HG02642 (cell line): Measurements from ENCODE around the gene VSTM2B.

Experiments used
- ATAC-seq: cut with Tn5 transposase; IDR thresholded peaks from one replicate; pipeline ENCODE4 v1.9.1; 2021; ENCODE audit warnings: mild to moderate bottlenecking; ENCODE audit not compliant: unreplicated experiment, poor library complexity

VSTM2B gene

DNA sequence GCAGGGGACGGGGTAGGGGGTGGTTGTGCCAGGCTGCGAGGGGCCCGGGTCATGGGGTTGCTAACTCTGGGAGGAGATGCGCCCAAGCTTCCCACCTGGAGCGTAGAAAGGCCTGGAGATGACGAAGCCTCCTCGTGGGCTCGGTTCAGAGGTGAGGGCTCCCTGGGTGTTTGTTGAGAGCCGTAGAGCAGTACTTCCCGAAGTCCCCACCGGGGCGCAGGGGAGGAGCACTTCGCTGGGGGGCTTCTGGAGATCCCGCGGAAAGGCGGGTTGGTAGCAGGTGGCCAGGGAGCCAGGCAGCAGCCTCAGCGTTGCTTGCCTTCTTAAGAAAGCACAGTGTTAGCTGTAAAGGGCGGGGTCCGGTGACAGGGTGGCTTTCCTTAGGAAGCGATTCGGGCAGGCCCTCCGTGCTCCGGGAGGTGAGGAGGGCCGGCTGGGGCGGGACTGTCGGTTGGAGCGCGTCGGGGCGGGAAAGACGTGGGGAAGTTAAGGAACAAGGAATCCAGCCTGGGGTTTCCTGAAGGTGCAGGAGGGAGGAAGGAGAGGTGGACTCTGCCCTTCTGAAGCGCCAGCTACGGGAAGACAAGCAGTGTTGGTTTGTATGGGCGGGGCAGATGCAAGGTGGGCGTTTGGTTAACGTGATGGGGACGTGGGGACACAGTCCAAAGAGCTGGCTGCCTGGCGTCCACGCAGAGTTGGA lies 3.3 kb downstream of the VSTM2B start:
- no peak for ATAC-seq

DNA sequence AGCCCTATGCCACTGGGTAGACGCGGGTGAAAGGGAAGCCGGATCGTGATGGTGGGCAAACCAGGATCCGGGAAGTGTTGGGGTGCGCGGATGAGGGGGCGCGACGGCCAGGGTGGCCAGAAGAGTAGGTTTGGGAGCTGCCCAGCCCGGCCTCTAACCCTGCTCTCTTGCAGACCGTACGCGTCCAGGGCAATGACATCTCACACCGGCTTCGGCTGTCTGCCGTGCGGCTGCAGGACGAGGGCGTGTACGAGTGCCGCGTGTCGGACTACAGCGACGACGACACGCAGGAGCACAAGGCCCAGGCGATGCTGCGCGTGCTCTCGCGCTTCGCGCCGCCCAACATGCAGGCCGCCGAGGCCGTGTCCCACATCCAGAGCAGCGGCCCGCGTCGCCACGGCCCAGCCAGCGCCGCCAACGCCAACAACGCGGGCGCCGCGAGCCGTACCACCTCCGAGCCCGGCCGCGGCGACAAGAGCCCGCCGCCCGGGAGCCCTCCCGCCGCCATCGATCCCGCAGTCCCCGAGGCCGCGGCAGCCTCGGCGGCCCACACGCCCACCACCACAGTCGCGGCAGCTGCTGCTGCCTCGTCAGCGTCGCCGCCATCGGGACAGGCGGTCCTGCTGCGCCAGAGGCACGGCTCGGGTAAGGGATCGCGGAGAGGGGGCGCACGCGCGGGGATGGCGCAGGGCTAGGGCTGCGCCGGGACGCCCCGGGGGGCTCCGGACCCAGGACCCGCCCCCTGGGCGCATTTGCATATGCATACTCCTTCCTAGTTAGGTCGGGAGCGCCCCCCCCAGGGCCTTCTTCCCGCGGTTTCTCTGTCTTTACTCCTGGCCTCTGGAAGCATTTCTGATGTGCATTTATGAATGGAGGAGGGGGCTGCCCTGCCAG lies 4.1 kb downstream of the VSTM2B start:
- no peak for ATAC-seq

GRCh38 chr19:29530540-29531457 lies 5.0 kb downstream of the VSTM2B start:
- ATAC-seq, result no peak

DNA sequence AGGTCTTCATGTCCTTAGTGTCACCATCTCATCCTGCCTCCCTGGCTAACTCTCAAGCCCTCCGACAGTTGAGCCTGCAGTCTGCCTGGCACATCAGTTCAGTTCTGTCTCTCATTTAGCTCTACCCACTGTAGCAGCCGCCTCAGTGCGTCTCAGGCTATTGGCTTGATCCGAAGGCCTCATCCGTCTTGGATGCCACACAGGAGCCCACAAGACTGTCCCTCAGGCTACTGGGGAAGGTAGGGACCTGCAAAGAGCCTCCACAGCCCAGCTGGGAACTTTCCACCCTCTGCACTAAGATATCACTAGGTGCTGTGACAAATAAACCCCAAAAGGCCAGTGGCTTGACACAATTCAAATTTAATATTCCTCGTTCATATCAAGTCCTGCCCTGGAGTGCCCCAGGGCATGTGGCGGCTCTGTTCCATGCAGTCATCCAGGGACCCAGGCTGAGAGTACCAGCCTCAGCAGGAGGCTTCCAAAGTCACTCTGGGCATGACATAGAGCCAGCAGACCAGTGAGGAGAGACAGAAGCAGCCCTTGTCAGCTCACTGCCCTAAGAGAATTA lies 5.7 kb downstream of the VSTM2B start:
- no peak for ATAC-seq

DNA sequence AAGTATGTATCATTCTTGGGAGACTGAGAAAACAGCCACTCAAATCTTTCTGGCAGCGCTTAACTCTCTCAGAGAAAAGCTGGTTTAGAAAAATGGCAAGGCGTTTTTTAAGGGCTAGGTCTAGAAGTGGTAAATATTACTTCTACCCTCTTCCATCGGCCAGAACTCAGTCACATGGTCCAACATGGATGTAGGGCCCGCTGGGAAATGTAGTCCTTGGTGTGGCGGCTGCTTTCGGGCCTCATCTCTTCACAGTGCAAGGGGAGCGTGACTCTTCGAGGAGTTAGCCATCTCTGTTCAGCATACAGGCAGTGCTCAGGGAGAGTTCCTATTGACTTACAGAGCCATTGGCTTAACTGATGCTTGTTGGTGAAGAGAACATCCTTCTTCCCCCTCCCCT lies 6.3 kb downstream of the VSTM2B start:
- ATAC-seq, result no peak

DNA sequence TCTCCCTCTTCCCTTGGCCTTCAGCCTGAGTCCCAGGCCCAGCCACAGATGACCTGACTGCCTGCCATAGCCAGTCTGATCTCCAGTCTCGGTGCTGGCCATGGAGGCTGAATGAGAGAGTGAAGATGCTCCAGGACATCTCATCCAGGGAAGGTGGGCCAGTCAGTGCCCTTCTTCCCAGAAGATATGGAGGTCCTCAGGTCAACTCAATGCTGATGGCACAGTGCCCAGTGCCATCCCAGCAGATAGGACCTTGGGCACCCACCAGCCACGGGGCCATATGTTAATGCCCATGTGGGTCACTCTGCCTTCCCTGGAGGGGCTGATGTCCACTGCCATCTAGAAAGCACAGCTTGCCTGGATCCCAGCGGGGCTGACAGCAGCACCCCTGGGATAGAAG lies 7.2 kb downstream of the VSTM2B start:
- ATAC-seq, result no peak

DNA sequence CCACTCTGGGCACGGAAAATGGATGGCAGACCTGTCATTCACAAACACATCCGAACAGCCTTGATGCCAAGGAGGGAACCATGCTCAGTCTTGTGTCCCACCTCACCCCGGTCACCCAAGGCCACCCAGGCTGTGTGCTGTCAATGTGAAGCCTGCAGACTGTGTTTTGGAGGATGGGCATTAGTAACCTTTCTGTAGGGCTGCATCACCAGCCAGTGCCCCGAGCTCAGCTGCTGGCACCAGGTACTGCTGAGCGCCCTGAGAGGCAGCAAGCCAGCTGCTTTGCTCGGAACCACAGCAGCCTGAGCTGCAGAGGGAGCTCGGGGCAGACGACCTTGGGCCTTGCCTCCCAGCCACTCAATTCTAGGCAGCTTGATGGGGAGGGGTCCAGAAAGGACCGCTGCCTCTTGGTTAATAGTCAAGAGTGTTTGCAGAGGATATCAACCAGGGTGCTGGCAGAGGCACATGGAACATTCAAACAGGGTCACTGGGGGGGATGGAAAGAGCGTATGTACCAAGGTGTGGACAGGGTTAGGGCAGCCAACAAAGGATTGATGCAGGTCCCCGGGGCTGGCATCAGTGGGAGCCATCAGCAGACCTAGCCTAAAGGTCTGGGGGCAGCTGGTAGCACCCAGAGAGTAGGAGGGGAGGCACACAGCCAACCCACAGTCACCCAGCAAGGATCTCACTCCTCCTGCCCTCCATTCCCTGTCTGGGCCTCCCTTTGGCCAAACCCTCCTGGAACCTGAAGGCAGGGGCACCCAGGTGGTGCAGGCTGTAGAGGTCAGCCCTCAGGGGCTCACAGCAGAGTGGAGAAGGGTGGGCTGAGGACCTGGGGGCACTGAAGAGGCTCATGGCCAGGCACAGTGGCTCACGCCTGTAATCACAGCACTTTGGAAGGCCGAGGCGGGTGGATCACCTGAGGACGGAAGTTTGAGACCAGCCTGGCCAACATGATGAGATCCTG lies 8.1 kb downstream of the VSTM2B start:
- ATAC-seq, result no peak

DNA sequence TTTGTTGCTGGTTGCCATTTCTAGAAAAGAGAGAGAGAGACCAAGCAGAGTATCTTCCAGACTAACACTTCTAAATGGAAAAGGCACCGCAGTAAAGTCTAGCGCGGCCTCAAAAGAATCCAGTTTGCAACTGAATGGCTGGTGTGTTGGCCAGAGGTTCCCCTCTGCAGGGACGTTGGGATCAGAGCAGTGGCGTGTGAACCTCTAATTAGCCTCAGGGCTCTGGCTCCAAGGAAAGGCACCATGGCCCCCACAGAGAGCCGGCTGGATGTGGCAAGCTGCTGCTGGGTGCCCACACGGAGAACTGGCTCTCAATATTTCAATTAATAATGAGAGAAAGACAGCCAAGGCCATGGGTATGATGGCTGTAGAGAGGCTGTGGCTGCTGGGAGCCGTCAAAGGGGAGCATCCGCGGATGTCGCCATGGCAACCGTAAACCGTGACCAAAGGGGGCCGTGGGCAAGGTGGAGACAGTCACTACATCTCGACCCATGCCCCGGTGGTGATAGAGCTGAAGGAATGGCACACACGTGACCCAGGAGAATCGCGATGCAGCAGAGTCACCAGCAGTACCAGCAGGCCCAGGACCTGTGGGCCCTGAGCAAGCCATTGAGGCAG lies 9.5 kb downstream of the VSTM2B start:
- no peak for ATAC-seq

- ATAC-seq, result no peak
Measured at GRCh38 chr19:29535984-29536508, 10.3 kb downstream of the VSTM2B start.

GRCh38 chr19:29537181-29537580 lies 11.4 kb downstream of the VSTM2B start:
- ATAC-seq, result no peak

GRCh38 chr19:29537601-29538000 lies 11.8 kb downstream of the VSTM2B start:
- ATAC-seq, result no peak

DNA sequence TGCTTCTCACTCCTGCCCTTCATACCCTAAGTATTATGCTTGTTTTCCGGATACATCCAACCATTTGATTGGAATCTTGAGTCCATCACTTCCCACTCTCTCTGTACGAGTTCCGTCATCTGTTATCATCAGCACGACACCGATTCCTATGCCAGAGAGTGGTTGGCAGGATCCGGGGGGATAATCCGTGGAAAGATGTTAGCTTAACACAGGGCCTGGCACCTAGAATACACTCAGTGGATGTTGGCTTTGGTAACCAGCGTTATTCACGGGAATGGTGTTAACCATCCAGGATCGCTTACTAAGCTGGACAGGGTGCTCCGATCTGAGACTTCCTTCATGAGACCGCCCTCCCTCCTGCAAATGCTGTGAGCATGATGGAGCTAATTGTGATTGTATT lies 12.4 kb downstream of the VSTM2B start:
- ATAC-seq, result no peak

DNA sequence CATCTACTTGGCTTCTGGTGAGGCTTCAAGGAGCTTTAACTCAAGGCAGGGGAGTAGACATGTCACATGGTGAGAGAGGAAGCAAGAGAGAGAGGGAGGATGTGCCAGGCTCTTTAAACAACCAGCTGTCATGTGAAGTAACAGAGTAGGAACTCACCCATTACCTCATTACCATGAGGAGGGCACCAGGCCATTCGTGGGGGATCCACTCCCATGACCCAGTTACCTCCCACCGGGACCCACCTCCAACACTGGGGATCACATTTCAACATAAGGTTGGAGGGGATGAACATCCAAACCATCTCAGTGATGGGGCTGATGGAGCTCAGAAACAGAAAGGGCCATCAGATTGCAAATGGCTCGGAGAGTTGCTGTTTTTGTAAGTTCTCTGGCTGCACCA lies 12.9 kb downstream of the VSTM2B start:
- ATAC-seq, result no peak

DNA sequence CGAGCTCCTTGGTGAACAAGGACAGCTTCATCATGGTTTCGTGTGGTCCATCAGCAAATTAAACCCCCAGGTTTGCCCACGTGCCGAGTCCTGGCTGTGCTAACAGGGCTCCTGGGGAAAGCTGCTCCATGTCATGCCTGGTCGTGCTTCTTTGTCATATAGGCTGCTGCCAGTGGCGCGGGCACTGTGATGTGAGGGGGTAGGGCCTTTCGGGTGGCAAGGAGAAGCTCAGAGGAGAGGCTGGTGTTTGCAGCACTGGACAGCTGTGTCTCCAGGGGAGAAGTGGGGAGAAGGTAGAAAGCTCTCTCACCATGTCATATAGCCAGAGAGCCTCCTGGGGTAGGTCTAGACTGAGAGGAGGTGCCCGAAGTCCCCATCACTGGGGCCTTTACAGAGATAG lies 13.3 kb downstream of the VSTM2B start:
- no peak for ATAC-seq

DNA sequence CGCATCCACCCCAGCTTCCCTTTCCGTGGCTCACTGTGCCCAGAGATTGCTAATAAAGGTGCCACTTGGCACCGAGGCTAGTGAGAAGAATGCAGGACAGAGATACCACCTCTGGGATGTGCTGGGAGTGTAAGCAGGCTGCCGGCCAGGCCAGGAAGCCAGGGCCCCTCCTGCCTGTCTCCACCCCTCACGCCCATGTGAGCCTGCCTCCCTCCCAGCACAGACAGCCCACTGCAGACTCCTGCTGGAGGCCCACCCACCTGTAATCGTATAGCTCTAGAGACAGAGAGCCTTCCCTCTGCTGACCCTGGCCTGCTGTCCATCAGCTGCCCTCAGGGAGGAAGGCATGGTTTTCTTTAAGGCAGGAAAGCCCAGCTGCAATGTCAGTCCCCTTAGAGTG lies 13.9 kb downstream of the VSTM2B start:
- ATAC-seq, result no peak

- no peak for ATAC-seq
Measured at GRCh38 chr19:29540114-29540513, 14.3 kb downstream of the VSTM2B start.

- ATAC-seq, result no peak
Measured at GRCh38 chr19:29541473-29542253, 15.9 kb downstream of the VSTM2B start.

- ATAC-seq, result no peak
Measured at GRCh38 chr19:29542327-29542726, 16.5 kb downstream of the VSTM2B start.
